Stimulated activated CD8-positive, alpha-beta memory T cell treated with anti-CD3 and anti-CD28 coated beads, Interleukin-12 subunit alpha, Interleukin-12 subunit beta, amount 100 ng/mL, for 24 hours (primary cell): Measurements from ENCODE around the gene GIPC3.

ENCODE experiments used
- DNase-seq: peaks from one replicate; pipeline ENCODE4 v3.0.0-alpha.2; 2020; ENCODE audit errors: extremely low read depth

The GIPC3 gene, protein sequence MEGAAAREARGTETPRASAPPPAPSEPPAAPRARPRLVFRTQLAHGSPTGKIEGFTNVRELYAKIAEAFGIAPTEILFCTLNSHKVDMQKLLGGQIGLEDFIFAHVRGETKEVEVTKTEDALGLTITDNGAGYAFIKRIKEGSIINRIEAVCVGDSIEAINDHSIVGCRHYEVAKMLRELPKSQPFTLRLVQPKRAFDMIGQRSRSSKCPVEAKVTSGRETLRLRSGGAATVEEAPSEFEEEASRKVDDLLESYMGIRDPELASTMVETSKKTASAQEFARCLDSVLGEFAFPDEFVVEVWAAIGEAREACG

DNA sequence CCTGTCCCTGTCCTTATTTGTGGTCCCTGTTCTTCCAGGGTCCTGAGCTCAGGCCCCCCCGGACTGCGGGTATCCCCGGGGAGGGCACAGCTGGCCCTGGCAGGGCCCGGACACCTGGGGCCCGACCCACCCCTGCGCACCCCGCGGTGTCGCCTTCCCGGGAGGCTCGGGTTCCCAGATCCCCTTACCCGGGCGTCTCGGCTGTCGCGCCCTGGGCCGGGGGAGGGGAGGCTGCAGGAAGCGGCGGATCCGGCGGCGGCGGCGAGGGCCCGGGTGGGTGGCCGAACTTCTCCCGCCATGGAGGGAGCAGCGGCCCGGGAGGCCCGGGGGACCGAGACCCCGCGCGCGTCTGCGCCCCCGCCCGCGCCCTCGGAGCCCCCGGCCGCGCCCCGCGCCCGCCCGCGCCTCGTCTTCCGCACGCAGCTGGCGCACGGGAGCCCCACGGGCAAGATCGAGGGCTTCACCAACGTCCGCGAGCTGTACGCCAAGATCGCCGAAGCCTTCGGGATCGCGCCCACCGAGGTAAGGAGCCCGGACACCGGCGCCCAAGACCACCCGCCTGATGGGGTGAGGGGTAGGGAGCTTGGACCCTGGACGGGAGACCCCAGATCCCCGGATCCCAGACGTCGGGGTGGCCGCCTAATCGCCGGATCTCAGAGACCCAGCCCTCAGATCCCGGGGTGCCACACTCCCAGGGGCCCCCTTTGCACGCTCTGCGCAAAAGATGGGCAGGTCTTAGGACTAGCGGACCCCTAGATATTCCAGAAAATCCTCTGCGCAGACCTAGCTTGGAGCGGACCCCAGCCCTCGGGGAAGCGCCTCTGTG, at the start of gene GIPC3:
Gene GIPC3, plus strand, starts transcription at position 178 of the 826 bp plus-strand sequence. Its CDS starts 120 bp downstream, at position 298.
- DNase-seq = no peak

GRCh38 chr19:3535563-3535965, 49.7 kb upstream of the GIPC3 start:
- DNase-seq = no peak

DNA sequence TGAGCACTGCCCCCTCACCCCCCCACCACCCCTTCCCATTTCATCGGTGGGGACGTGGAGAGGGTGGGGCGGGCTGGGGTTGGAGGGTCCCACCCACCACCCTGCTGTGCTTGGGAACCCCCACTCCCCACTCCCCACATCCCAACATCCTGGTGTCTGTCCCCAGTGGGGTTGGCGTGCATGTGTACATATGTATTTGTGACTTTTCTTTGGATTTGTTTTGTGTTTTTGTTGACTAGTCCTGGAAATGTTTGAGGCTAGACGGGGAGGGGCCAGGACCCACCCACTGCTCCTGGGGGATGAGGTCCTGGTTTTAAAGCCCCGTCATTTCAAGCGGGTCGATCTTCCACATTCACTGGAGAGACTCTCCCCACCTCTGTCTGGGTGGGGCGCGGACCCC, 49.3 kb upstream of the GIPC3 start:
- DNase-seq = no peak

- DNase-seq = no peak
Measured at GRCh38 chr19:3536429-3537100, 48.7 kb upstream of the GIPC3 start.

- DNase-seq = no peak
Measured at GRCh38 chr19:3537101-3537437, 48.2 kb upstream of the GIPC3 start.

- no peak for DNase-seq
Measured at GRCh38 chr19:3537438-3538240, 47.6 kb upstream of the GIPC3 start.

DNA sequence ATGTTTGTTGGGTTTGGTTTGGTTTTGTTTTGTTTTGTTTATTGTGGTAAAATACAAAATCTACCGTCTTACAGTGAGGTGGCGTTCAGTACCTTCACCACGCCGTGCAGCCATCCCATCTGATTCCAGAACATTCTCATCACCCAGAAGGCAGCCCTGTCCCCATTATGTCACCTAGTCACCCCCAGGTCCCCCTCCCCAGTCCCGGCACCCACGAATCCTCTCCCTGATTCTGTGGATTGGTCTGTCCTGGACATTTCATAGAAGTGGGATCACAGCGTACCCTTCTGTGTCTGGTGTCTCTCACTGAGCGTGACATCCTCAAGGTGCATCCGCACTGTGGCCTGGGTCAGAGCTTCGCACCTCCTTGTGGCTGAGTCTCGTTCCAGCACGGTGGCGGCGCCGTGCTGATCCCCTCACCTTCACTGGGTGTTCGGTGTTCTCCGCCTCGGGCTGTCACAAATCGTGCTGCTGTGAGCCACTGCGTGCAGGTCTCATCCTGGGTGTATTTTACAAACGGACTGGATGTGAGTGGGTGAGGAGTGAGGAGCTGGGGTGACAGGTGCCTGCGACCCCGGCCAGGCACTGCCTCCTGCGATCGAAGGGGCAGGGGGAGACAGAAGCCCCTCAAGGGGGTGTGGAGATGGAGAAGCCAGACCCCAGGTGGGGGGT, 46.9 kb upstream of the GIPC3 start:
- DNase-seq = no peak

- no peak for DNase-seq
Measured at GRCh38 chr19:3538965-3539755, 46.1 kb upstream of the GIPC3 start, which contains the start of gene TEKTIP1. TSS of gene TEKTIP1 (plus strand) at chr19:3539174. CDS start at chr19:3539178, 4 bp downstream.

GRCh38 chr19:3539756-3540118, 45.5 kb upstream of the GIPC3 start:
- DNase-seq = no peak

GRCh38 chr19:3543150-3544057, 41.9 kb upstream of the GIPC3 start:
- no peak for DNase-seq

- DNase-seq = no peak
Measured at GRCh38 chr19:3544058-3544376, 41.3 kb upstream of the GIPC3 start.

GRCh38 chr19:3544742-3545668, 40.3 kb upstream of the GIPC3 start:
- DNase-seq = peak; percentile 37

- DNase-seq = no peak
Measured at GRCh38 chr19:3545669-3546034, 39.6 kb upstream of the GIPC3 start.

- DNase-seq = no peak
Measured at GRCh38 chr19:3546119-3546518, 39.2 kb upstream of the GIPC3 start.

- no peak for DNase-seq
Measured at GRCh38 chr19:3547301-3547731, 38.0 kb upstream of the GIPC3 start.

- no peak for DNase-seq
Measured at GRCh38 chr19:3547767-3548282, 37.5 kb upstream of the GIPC3 start.

GRCh38 chr19:3548606-3549005, 36.7 kb upstream of the GIPC3 start:
- DNase-seq = no peak

GRCh38 chr19:3549816-3550215, 35.5 kb upstream of the GIPC3 start:
- DNase-seq = no peak
